ENCODE data around the gene AZIN2. TPM values are rescaled to one million over a fixed set of nuclear protein-coding genes. Genes with fewer than 3 reads are reported as not detected.

AZIN2 gene
- total and polyA plus RNA-seq, 2 donors (not counting 3 experiments of a cell fraction or from before 2014, with no cell fraction given), result 0.91 to 1.4 TPM

DNA sequence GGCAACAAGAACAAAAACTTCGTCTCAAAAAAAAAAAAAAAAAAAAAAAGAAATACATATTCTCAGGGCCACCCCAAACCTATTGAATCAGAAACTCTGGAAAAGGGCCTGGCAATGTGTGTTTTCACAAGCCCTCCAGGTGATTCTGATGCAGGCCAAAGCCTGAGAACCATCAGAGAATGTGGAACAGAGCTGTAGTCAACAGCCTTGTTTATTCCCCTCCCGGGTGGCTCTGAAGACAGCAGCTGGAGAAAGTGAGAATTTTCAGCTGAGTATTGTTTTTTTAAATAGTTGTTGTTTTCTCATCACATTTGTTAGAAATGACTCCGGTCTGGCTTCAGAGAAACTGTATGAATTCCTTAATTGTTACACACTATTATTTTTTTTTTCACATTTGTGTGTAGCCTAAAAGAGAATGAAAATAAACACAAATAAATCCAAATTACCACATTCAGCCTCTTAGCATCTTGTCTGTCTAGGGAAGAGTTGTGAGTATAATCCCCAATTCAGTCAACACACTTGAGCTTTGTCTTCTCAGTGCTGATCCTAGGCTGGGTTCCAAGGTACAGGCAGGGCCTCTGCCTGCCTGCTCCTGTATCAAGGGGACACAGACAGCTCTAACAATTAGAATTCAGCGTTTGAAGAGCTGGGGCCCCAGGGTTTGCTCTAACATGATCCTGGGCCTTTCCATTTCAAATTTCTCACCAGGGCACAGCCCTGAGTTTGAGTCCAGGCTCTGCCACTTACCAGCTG, 6.6 kb upstream of the AZIN2 start:
- DNase-seq (ENCODE audit: low read depth, low spot score) (no peak), FAIRE-seq (no peak)
- POLR2A ChIA-PET, result no interaction called here
- Histone ChIP-seq H3K4me1 (ENCODE audit: control insufficient read depth, extremely low read depth, insufficient read depth, low read length) (no peaks in the 10 kb centered on the region), H3K4me3 (replicated peaks in 1 of 3; ENCODE audit: insufficient read depth in 1 of 3, low read depth in 1 of 3, low read length in 3 of 3) (no peak overlapping the region), H3K27ac (ENCODE audit: insufficient read depth, low read depth, low read length) (no peak overlapping the region), H2AFZ (ENCODE audit: low read depth, low read length) (no peak overlapping the region), H3K79me2 (ENCODE audit: control insufficient read depth, insufficient read depth, low read length) (no peaks in the 10 kb centered on the region), H3K9me3 (replicated peaks; ENCODE audit: control insufficient read depth, insufficient read depth, low read length) (no peaks in the 10 kb centered on the region), H4K20me1 (replicated peaks; ENCODE audit: control insufficient read depth, extremely low read depth, insufficient read depth, low read length) (no peaks in the 10 kb centered on the region), H3K4me2 (ENCODE audit: insufficient read depth, low read length) (no peak overlapping the region), H3K27me3 (ENCODE audit: control insufficient read depth in 2 of 2, insufficient read depth in 2 of 2, low read length in 2 of 2) (peaks cover 0 to 4% of the 10 kb centered on the region in 2 experiments), H3K36me3 (ENCODE audit: control insufficient read depth in 2 of 2, extremely low read depth in 1 of 2, insufficient read depth in 2 of 2, low read length in 2 of 2) (no peaks in the 10 kb centered on the region), H3K9ac (replicated peaks; ENCODE audit: extremely low read depth, insufficient read depth, low read length) (no peak overlapping the region), H3K9me1 (replicated peaks; ENCODE audit: control insufficient read depth, extremely low read depth, insufficient read depth, low read length) (no peaks in the 10 kb centered on the region)
- CTCF ChIA-PET, result interaction anchor here (1.4 to 2.8 kb wide), 3 partner anchors 11 to 182 kb away, joined by 4 to 11 read pairs (median 4); no protein-coding TSS in a partner anchor
- intact Hi-C loops (cut with micrococcal nuclease), result no loop called here
- dilution Hi-C loops (cut with MboI; ENCODE audit: extremely low pct_ligation_motif_present, low sequenced_read_pairs), result no loop called here
- BruUV-seq (replicated peaks), result no TSS peak
- TF ChIP-seq FOS (IDR thresholded peaks at IDR 0.05; ENCODE audit: borderline replicate concordance, insufficient read depth, low read length) (no peak), JUN (IDR thresholded peaks at IDR 0.05; ENCODE audit: borderline replicate concordance, insufficient read depth, insufficient read length, low read depth) (no peak), POLR2AphosphoS5 (IDR thresholded peaks at IDR 0.05; ENCODE audit: insufficient read depth, low read depth, low read length) (no peak), GATA2 (IDR thresholded peaks at IDR 0.05; ENCODE audit: insufficient read depth, insufficient read length, low read depth, low read length) (no peak), MYC (IDR thresholded peaks at IDR 0.05; ENCODE audit: low read depth, low read length) (no peak), EZH2 (IDR thresholded peaks at IDR 0.05; ENCODE audit: borderline replicate concordance, low read depth, low read length, severe bottlenecking) (no peak), POLR2A (IDR thresholded peaks at IDR 0.05; ENCODE audit: low read depth, low read length) (no peak)
- TF ChIP-seq, protein P1, sequence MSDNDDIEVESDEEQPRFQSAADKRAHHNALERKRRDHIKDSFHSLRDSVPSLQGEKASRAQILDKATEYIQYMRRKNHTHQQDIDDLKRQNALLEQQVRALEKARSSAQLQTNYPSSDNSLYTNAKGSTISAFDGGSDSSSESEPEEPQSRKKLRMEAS (IDR thresholded peaks at IDR 0.05; ENCODE audit: insufficient read depth, insufficient read length), result no peak
- TF ChIP-seq, protein P2, sequence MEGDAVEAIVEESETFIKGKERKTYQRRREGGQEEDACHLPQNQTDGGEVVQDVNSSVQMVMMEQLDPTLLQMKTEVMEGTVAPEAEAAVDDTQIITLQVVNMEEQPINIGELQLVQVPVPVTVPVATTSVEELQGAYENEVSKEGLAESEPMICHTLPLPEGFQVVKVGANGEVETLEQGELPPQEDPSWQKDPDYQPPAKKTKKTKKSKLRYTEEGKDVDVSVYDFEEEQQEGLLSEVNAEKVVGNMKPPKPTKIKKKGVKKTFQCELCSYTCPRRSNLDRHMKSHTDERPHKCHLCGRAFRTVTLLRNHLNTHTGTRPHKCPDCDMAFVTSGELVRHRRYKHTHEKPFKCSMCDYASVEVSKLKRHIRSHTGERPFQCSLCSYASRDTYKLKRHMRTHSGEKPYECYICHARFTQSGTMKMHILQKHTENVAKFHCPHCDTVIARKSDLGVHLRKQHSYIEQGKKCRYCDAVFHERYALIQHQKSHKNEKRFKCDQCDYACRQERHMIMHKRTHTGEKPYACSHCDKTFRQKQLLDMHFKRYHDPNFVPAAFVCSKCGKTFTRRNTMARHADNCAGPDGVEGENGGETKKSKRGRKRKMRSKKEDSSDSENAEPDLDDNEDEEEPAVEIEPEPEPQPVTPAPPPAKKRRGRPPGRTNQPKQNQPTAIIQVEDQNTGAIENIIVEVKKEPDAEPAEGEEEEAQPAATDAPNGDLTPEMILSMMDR (IDR thresholded peaks at IDR 0.05; ENCODE audit: extremely low read depth in 1 of 2, insufficient read depth in 1 of 2, low read depth in 1 of 2, low read length in 2 of 2), result no peak
